Psoas muscle (tissue), 8 donors: ENCODE measurements around the gene RBM47. TPM values are rescaled to one million over a fixed set of nuclear protein-coding genes. Genes with fewer than 3 reads are reported as not detected.

Experiments used
- ATAC-seq, 4 donors: fragments of 200-7000 bp; cut with Tn5 transposase; one replicate each; pipeline ENCODE4 v1.9.1; 2020; ENCODE audit warnings: moderate library complexity in 3 of 4, mild to moderate bottlenecking in 2 of 4
- DNase-seq, 2 donors: peaks; one replicate each; pipeline ENCODE4 v3.0.0-alpha.2; 2020
- H3K27ac ChIP-seq: fragments of 200-600 bp; one replicate; pipeline ENCODE4 v1.8.0; 2022
- H3K27me3 ChIP-seq, 3 donors: fragments of 200-600 bp in 1 of 3; one replicate each; pipeline versions ENCODE4 v1.6.1 to v1.8.0; 2013 to 2022; ENCODE audit warnings: low read length in 2 of 3, mild to moderate bottlenecking in 2 of 3, moderate library complexity in 1 of 3; ENCODE audit not compliant: insufficient read depth in 3 of 3
- H3K36me3 ChIP-seq, 2 donors: fragments of 200-600 bp in 1 of 2; one replicate each; pipeline versions ENCODE4 v1.6.1 to v1.8.0; 2013 to 2022; ENCODE audit warnings: low read depth in 1 of 2, mild to moderate bottlenecking in 1 of 2, moderate library complexity in 1 of 2; ENCODE audit not compliant: insufficient read depth in 1 of 2
- H3K4me1 ChIP-seq: fragments of 200-600 bp; one replicate; pipeline ENCODE4 v1.8.0; 2022
- H3K4me3 ChIP-seq: fragments of 200-600 bp; one replicate; pipeline ENCODE4 v1.8.0; 2022; ENCODE audit warnings: mild to moderate bottlenecking
- H3K9me3 ChIP-seq: fragments of 200-600 bp; one replicate; pipeline ENCODE4 v1.8.0; 2022
- WGBS, 3 donors: extraction: QIAGEN DNeasy Blood & Tissue Kit; methylation state at CpG; one replicate each; pipeline versions ENCODE4 v1.1.6 to v1.1.7; 2013; 5-methylcytosine and 5-hydroxymethylcytosine counted together
- intact Hi-C, 2 donors: fragments of 100-400 bp; cut with DNase I; formaldehyde crosslinking; loops; one replicate each; pipeline versions ENCODE4 v1.11.0 to v1.14.2; 2022
- polyA plus RNA-seq, 3 donors: library from polyadenylated mRNA; stranded (reverse); fragments of 200-250 nt; gene quantifications; one replicate each; pipeline ENCODE4 v1.2.3, GENCODE V29; 2013
- total RNA-seq, 4 donors: library from RNA; stranded (reverse); fragmentation: NEBNext Ultra II Directional in 2 of 4; extraction: Animal tissue kit (Norgen Biotek cat#: 25700) in 2 of 4; gene quantifications; one replicate each; pipeline versions ENCODE4 v1.2.1 to v1.2.4, GENCODE V29; 2021 to 2023
- TF ChIP-seq, protein P1 (sequence below): fragments of 200-600 bp; IDR thresholded peaks from one replicate; pipeline ENCODE4 v1.8.0; 2022; ENCODE audit warnings: antibody characterized with exemption
- donor health status: healthy with polysubstance abuse.
- donor health status: DM: no; HTN: no; CAD: no; lungs with moderate emphysema.
- donor health status: Bipolar disorder and iron deficiency.
- donor health status: healthy.
- donor health status: DM: yes; HTN: yes; CAD: no.
- donor health status: DM: no; HTN: no; CAD: no.
- donor health status: DM: no; HTN: no; CAD: no.
- donor health status: DM: yes; HTN: yes; CAD: no.

Gene RBM47
- total and polyA plus RNA-seq, 7 donors, result 0.17 to 2.3 (median 1.2) TPM

DNA sequence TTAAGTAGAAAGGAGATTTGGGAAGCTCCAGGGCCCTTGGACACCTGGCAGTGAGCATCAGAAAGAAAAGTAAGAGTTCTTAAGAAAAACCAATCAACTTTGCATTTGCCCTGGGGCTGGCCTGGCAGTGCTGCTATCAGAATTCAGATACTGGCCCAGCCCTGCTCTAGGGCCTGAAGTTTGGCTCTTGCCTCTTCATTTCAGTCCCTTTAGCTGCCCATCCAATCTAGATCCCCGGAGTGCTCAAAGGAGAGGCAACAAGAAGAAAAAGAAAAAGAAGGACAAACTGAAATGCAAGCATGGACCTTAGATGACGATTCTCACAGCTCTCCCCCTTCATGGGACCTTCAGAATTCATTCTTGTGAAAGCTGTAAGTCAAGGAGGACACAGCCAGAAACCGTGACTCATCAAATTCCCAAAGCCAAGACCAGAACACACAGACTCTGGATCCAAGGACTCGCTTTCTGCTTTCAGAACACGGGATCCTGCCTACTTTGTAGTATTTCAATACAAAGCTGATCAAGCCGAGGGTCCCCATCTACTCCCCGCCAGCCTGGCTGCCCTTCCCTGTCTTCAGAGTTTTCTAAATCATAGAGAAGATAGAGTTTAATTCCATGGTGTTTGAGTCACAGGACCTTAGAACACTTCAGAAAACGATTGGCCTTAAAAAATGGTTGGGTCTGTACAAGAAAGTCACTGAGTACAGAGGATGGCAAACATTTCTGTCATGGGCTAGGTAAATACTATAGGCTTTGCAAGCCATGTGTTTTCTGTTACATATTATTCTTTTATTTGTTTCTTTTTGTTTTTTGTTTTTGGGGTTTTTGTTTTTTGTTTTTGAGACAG lies 103.7 kb downstream of the RBM47 start:
- WGBS, 3 donors, result 36 to 43% (median 37%) methylated on average over 8 of the region's 8 CpGs

DNA sequence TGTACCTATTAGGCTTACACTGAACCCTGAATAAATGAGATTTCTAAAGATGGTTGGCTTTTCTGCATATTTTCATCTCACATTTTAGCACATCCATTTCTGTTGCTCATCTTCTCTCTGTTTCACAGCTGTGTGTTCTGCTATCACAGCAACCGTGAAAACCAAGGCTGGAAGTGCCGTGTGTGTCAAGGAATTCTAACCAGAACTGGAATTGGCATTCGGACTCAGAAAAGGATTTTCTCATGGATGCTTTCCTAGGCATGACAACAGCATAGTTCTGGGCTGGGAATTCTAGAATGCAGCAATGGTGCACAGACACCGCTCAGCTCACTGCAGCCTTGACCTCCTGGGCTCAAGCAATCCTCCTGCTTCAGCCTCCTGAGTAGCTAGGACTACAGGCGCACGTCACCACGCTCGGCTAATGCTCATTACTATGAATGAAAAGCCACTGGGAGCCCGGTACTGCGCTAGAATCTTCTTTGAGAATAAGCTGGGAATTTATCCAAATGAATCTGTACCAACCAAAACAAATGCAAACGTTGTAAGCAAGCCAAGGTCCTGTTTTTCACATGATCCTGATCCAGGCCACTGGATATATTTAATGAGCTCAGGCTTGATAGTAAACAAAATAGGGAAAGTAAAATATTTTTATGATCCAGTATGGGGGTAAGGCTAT lies 105.2 kb downstream of the RBM47 start:
- TF ChIP-seq, protein P1, sequence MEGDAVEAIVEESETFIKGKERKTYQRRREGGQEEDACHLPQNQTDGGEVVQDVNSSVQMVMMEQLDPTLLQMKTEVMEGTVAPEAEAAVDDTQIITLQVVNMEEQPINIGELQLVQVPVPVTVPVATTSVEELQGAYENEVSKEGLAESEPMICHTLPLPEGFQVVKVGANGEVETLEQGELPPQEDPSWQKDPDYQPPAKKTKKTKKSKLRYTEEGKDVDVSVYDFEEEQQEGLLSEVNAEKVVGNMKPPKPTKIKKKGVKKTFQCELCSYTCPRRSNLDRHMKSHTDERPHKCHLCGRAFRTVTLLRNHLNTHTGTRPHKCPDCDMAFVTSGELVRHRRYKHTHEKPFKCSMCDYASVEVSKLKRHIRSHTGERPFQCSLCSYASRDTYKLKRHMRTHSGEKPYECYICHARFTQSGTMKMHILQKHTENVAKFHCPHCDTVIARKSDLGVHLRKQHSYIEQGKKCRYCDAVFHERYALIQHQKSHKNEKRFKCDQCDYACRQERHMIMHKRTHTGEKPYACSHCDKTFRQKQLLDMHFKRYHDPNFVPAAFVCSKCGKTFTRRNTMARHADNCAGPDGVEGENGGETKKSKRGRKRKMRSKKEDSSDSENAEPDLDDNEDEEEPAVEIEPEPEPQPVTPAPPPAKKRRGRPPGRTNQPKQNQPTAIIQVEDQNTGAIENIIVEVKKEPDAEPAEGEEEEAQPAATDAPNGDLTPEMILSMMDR, result no peak
- 33 to 43% (median 39%) methylated on average over 11 of the region's 11 CpGs for WGBS, 3 donors
- H3K4me3 ChIP-seq, result no peak overlapping the region
- H3K9me3 ChIP-seq, result no peaks in the 10 kb centered on the region
- DNase-seq (no peak), ATAC-seq (no peak)
- H3K36me3 ChIP-seq, result no peaks in the 10 kb centered on the region
- no peaks in the 10 kb centered on the region for H3K27me3 ChIP-seq
- intact Hi-C loops, result no loop called here
- H3K4me1 ChIP-seq, result peaks cover 10% of the 10 kb centered on the region
- no peak overlapping the region for H3K27ac ChIP-seq

More for the DNA sequence above, 103.7 kb downstream of the RBM47 start:
- no peaks in the 10 kb centered on the region for H3K9me3 ChIP-seq
- ATAC-seq (peak; percentile 37 to 68 (median 58)), DNase-seq (no peak)
- intact Hi-C loops, result no loop called here
- TF ChIP-seq, protein P1, result no peak
- no peaks in the 10 kb centered on the region for H3K36me3 ChIP-seq
- no peaks in the 10 kb centered on the region for H3K27me3 ChIP-seq
- H3K4me1 ChIP-seq, result peaks cover 10% of the 10 kb centered on the region
- H3K4me3 ChIP-seq, result no peak overlapping the region
- peak overlapping the region; percentile 58 for H3K27ac ChIP-seq

DNA sequence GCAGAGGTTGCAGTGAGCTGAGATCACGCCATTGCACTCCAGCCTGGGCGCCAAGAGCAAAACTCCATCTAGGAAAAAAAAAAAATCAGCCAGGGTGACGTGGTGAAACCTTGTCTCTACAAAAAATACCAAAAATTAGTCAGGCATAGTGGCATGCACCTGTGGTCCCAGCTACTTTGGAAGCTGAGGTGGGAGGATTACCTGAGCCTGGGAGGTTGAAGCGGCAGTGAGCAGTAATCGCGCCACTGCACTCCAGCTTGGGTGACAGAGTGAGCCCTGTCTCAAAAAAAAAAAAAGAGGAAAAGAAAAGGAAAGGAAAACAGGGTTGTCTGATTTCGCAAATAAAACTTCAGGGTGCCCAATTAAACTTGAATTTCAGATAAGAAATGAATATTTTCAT lies 106.1 kb downstream of the RBM47 start:
- no peaks in the 10 kb centered on the region for H3K36me3 ChIP-seq
- no peak for DNase-seq
- 79 to 90% (median 90%) methylated on average over 7 of the region's 7 CpGs for WGBS, 3 donors
- H3K27ac ChIP-seq, result no peak overlapping the region
- H3K9me3 ChIP-seq, result no peaks in the 10 kb centered on the region
- H3K27me3 ChIP-seq, result no peaks in the 10 kb centered on the region
- no peak overlapping the region for H3K4me3 ChIP-seq
- ATAC-seq, result no peak
- intact Hi-C loops, result no loop called here
- TF ChIP-seq, protein P1, result no peak
- peaks cover 10% of the 10 kb centered on the region for H3K4me1 ChIP-seq

DNA sequence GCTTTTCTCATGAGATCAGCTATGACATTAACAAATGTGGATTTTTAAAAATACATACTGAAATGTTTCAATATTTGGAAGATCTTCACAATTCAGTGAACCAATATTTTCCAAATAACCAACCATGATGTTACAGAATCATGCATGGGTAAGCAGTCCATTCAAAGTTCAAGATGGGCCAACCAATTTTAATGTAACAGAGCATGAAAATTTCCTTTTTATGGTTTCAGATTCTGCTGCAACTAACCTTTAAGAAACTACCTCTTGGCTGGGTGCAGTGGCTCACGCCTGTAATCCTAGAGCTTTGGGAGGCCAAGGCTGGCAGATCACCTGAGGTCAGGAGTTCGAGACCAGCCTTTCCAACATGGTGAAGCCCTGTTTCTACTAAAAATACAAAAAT lies 107.7 kb downstream of the RBM47 start:
- Histone ChIP-seq H3K4me1 (peaks cover 10% of the 10 kb centered on the region), H3K27me3 (no peaks in the 10 kb centered on the region), H3K27ac (no peak overlapping the region), H3K4me3 (no peak overlapping the region), H3K36me3 (no peaks in the 10 kb centered on the region), H3K9me3 (no peaks in the 10 kb centered on the region)
- TF ChIP-seq, protein P1, result no peak
- intact Hi-C loops, result no loop called here
- DNase-seq (no peak), ATAC-seq (no peak)
- WGBS, 3 donors, result 24 to 62% (median 38%) methylated on average over 2 of the region's 2 CpGs
